Activated T-cell treated with anti-CD3 and anti-CD28 coated beads, Interleukin-2, amount 50 U/mL, for 24 hours (primary cell): ENCODE data around the gene C4orf33.

Experiments used
- DNase-seq: peaks from one replicate; pipeline ENCODE4 v3.0.0-alpha.2; 2020
- H3K27ac Mint-ChIP-seq: 2 replicates; pipeline ENCODE4 v1.8.0; 2020; ENCODE audit warnings: mild to moderate bottlenecking, mixed read lengths
- H3K27me3 Mint-ChIP-seq: 2 replicates; pipeline ENCODE4 v1.8.0; 2020; ENCODE audit warnings: mixed read lengths
- H3K36me3 Mint-ChIP-seq: 2 replicates; pipeline ENCODE4 v1.8.0; 2020; ENCODE audit warnings: low read depth, mixed read lengths
- H3K4me1 Mint-ChIP-seq: 2 replicates; pipeline ENCODE4 v1.8.0; 2020; ENCODE audit warnings: low read depth, mixed read lengths
- H3K4me3 Mint-ChIP-seq: 2 replicates; pipeline ENCODE4 v1.8.0; 2020; ENCODE audit warnings: mild to moderate bottlenecking, moderate library complexity, mixed read lengths
- H3K9me3 Mint-ChIP-seq: 2 replicates; pipeline ENCODE4 v1.8.0; 2020; ENCODE audit warnings: mixed read lengths

The C4orf33 gene

DNA sequence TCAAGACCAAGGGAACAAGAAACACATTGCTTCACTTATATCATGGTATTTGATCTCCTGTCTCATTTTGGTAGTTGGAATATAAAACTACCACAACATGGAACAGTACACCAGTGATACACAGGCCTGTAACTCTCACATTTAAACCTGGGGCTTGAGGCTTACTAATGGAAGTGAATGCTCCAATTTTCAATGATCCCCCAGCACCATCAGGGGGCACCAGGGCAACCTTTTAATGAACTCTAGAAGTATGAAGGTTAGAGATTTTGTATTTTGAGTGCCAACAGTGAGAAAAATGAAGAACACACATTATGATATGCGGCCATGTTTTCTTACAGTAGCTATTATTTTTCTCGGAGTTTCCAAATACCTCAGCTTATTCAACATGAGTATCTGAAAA, 50.7 kb downstream of the C4orf33 start:
- Mint-ChIP-seq H3K9me3 (no peaks in the 10 kb centered on the region), H3K36me3 (no peaks in the 10 kb centered on the region), H3K4me3 (no peak overlapping the region), H3K4me1 (no peaks in the 10 kb centered on the region), H3K27me3 (peaks cover 7% of the 10 kb centered on the region), H3K27ac (no peak overlapping the region)
- no peak for DNase-seq

DNA sequence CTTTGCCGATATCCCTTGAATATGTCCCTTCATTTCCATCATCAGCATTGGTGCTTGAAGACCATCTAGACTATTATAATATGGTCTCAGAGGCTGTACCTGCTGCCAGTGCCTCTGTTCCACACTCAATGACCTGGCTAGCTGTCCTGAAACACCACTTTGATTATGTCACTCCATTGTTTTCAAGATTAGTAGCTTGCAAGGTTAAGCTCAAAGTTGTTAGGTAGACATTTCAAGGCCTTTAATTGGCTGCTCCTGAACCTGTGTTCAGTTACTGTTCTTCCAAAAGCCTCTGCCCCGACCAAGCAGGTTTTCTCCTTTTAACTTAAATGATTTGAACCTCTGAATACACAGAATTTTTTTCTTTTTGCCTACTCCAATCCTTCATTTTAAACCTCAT, 52.9 kb downstream of the C4orf33 start:
- DNase-seq: no peak
- Mint-ChIP-seq H3K27me3 (peaks cover 11% of the 10 kb centered on the region), H3K4me3 (no peak overlapping the region), H3K4me1 (no peaks in the 10 kb centered on the region), H3K9me3 (no peaks in the 10 kb centered on the region), H3K27ac (no peak overlapping the region), H3K36me3 (no peaks in the 10 kb centered on the region)

GRCh38 chr4:129149906-129150305, 54.0 kb downstream of the C4orf33 start:
- Mint-ChIP-seq H3K27me3 (peaks cover 11% of the 10 kb centered on the region), H3K4me1 (no peaks in the 10 kb centered on the region), H3K27ac (no peak overlapping the region), H3K36me3 (no peaks in the 10 kb centered on the region), H3K9me3 (no peaks in the 10 kb centered on the region), H3K4me3 (no peak overlapping the region)
- DNase-seq: no peak

DNA sequence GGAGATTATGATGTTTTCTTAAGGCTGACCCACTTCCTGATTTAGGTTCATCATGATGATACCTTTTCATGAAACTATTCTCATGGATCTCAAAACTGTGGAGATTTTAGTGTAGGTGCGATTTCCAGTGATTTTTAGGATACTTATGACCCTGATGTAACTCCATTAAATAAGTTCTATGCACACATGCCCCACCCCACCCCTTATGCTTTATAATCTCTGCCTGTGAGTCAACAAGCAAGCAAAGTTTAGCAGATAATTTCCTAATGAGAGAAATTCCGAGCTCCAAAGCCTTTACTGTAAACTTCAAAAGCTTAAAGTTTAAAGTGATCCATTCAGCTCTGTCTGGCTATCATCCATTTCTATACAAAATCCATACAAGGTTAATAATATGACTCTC, 56.4 kb downstream of the C4orf33 start:
- peaks cover 7% of the 10 kb centered on the region for H3K27me3 Mint-ChIP-seq
- no peak overlapping the region for H3K27ac Mint-ChIP-seq
- DNase-seq: no peak
- H3K4me1 Mint-ChIP-seq: no peaks in the 10 kb centered on the region
- H3K36me3 Mint-ChIP-seq: no peaks in the 10 kb centered on the region
- H3K9me3 Mint-ChIP-seq: no peaks in the 10 kb centered on the region
- H3K4me3 Mint-ChIP-seq: no peak overlapping the region

DNA sequence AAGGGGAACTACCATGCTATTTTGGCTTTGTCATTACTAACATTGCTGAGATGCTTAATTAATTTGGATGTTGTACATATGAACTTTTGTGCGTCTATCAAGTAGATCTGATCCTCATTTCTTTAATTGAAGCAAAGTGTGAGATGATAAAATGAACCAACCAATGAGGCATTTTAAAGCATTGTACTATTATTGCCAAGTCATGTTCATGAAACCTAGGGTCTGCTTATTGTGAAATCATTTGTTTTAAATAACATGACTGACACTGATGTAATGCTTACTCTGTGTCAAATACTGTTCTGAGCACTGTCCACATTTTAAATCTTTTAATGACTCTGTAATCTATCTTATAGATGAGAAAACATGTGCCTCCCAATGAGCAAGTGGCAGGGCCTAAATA, 57.7 kb downstream of the C4orf33 start:
- Mint-ChIP-seq H3K4me1 (no peaks in the 10 kb centered on the region), H3K27me3 (peaks cover 12% of the 10 kb centered on the region), H3K9me3 (no peaks in the 10 kb centered on the region), H3K36me3 (no peaks in the 10 kb centered on the region), H3K27ac (no peak overlapping the region), H3K4me3 (no peak overlapping the region)
- DNase-seq: no peak

DNA sequence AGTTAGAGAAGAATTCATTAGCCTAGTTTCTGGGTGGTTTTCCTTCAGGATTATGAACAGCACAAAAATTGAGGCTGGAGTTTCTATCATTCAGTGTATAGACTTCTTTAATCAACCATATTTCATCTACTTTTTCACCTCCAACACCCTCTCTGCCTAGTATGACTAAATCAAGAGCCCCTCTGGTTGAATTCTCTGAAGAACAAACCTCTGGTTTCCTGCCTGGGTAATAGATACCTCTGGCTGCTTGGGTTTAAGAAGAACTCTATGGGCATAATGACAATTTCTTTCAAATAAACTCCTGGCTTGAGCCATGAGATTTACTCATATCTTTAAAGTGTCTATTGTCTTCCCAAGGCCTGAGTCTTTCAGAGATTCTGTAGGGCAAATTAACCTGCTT, 66.5 kb downstream of the C4orf33 start:
- H3K9me3 Mint-ChIP-seq: no peaks in the 10 kb centered on the region
- H3K4me1 Mint-ChIP-seq: no peaks in the 10 kb centered on the region
- no peak overlapping the region for H3K27ac Mint-ChIP-seq
- peaks cover 19% of the 10 kb centered on the region for H3K27me3 Mint-ChIP-seq
- no peak overlapping the region for H3K4me3 Mint-ChIP-seq
- H3K36me3 Mint-ChIP-seq: no peaks in the 10 kb centered on the region
- DNase-seq: no peak

GRCh38 chr4:129163427-129163826, 67.5 kb downstream of the C4orf33 start:
- Mint-ChIP-seq H3K9me3 (no peaks in the 10 kb centered on the region), H3K4me3 (no peak overlapping the region), H3K4me1 (no peaks in the 10 kb centered on the region), H3K27me3 (peaks cover 20% of the 10 kb centered on the region), H3K27ac (no peak overlapping the region), H3K36me3 (no peaks in the 10 kb centered on the region)
- DNase-seq: no peak

DNA sequence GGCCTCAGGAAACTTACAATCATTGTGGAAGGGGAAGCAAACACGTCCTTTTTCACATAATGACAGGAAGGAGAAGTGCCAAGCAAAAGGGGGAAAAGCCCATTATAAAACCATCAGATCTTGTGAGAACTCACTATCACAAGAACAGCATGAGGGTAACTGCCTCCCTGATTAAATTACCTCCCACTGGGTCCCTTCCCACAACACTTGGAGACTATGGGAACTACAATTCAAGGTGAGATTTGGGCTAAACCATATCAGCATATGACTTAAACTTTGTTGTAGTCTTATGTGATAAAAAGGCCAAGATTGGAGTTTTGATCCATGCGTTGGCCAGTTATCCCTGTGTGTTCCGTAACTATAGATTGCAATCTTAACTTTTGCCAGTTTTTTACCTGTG, 68.3 kb downstream of the C4orf33 start:
- H3K9me3 Mint-ChIP-seq: no peaks in the 10 kb centered on the region
- no peaks in the 10 kb centered on the region for H3K4me1 Mint-ChIP-seq
- H3K4me3 Mint-ChIP-seq: no peak overlapping the region
- H3K27me3 Mint-ChIP-seq: peaks cover 20% of the 10 kb centered on the region
- H3K27ac Mint-ChIP-seq: no peak overlapping the region
- no peaks in the 10 kb centered on the region for H3K36me3 Mint-ChIP-seq
- no peak for DNase-seq
